ENCODE data around the gene ZNF33A. TPM values are rescaled to one million over a fixed set of nuclear protein-coding genes. Genes with fewer than 3 reads are reported as not detected.
"Not testable (repeated sequence)": the region's sequence is repeated elsewhere in the genome, so short reads cannot be mapped to it uniquely, and the experiment has no call there.

The ZNF33A gene
- total RNA-seq, 1 donor from 2014 or later: 25.7 TPM

DNA sequence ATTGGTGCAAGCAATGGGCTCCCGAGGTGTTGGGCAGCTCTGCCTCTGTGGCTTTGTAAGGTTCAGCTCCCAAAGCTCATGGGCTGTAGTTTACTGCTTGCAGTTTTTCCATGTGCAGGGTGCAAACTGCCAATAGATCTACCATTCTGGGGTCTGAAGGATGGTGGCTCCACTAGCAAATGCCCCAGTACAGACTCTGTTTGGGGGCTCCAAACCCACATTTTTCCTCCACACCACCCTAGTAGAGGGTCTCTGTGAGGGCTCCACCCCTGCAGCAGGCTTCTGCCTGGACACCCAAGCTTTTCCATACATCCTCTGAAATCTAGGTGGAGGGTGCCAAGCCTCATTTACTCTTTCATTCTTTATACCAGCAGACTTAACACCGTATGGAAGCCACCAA is 66.2 kb downstream of the ZNF33A start:
- intact Hi-C loops (cut with DNase I): no loop called here
- TF ChIP-seq, protein P1, sequence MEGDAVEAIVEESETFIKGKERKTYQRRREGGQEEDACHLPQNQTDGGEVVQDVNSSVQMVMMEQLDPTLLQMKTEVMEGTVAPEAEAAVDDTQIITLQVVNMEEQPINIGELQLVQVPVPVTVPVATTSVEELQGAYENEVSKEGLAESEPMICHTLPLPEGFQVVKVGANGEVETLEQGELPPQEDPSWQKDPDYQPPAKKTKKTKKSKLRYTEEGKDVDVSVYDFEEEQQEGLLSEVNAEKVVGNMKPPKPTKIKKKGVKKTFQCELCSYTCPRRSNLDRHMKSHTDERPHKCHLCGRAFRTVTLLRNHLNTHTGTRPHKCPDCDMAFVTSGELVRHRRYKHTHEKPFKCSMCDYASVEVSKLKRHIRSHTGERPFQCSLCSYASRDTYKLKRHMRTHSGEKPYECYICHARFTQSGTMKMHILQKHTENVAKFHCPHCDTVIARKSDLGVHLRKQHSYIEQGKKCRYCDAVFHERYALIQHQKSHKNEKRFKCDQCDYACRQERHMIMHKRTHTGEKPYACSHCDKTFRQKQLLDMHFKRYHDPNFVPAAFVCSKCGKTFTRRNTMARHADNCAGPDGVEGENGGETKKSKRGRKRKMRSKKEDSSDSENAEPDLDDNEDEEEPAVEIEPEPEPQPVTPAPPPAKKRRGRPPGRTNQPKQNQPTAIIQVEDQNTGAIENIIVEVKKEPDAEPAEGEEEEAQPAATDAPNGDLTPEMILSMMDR (IDR thresholded peaks at IDR 0.05): no peak
- Histone ChIP-seq H3K27me3 (no peaks in the 10 kb centered on the region), H3K9me3 (no peaks in the 10 kb centered on the region), H3K4me1 (no peaks in the 10 kb centered on the region), H3K27ac (no peak overlapping the region), H3K4me3 (no peak overlapping the region), H3K36me3 (no peaks in the 10 kb centered on the region)
- no peak for DNase-seq
- no peak for ATAC-seq

DNA sequence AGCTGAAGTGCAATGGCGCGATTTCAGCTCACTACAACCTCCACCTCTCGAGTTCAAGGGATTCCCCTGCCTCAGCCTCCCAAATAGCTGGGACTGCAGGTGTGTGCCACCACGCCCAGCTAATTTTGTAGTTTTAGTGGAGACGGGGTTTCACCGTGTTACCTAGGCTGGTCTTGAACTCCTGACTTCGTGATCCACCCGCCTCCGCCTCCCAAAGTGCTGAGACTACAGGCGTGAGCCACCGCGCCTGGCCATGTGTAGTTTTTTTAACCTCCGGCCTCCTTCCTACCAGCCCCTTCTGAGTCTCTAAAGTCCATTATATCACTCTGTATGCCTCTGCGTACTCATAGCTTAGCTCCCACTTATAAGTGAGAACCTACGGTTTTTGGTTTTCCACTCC is 82.8 kb downstream of the ZNF33A start:
- Histone ChIP-seq H3K27ac (peak overlapping the region; percentile 91), H3K36me3 (peaks cover 23% of the 10 kb centered on the region), H3K4me3 (peak overlapping the region; percentile 78)
- ATAC-seq; H3K27me3 ChIP-seq; H3K9me3 ChIP-seq; DNase-seq; H3K4me1 ChIP-seq; intact Hi-C loops (cut with DNase I): not testable (repeated sequence)

DNA sequence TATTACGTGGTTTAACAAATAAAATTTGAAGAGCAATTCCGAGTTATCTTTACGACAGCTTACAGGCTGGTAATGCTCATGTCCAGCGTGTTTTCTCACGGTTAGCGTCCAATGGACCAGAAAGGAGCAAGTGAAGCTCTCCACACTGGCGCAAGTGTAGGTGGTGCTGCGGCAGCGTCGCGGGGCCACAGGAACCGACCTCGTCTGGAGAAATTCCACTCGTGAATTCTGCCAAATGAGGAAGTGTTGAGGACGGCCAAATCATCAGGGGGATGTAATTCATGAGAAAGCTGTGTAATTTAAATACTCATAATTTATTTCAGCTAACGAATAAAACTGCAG is 83.3 kb downstream of the ZNF33A start:
- Histone ChIP-seq H3K36me3 (peaks cover 23% of the 10 kb centered on the region), H3K27ac (peak overlapping the region; percentile 91), H3K27me3 (no peaks in the 10 kb centered on the region), H3K4me1 (peaks cover 5% of the 10 kb centered on the region), H3K4me3 (peak overlapping the region; percentile 78), H3K9me3 (no peaks in the 10 kb centered on the region)
- DNase-seq (no peak), ATAC-seq (peak; percentile 21)
- intact Hi-C loops (cut with DNase I): no loop called here
- TF ChIP-seq, protein P1 (IDR thresholded peaks at IDR 0.05): no peak

DNA sequence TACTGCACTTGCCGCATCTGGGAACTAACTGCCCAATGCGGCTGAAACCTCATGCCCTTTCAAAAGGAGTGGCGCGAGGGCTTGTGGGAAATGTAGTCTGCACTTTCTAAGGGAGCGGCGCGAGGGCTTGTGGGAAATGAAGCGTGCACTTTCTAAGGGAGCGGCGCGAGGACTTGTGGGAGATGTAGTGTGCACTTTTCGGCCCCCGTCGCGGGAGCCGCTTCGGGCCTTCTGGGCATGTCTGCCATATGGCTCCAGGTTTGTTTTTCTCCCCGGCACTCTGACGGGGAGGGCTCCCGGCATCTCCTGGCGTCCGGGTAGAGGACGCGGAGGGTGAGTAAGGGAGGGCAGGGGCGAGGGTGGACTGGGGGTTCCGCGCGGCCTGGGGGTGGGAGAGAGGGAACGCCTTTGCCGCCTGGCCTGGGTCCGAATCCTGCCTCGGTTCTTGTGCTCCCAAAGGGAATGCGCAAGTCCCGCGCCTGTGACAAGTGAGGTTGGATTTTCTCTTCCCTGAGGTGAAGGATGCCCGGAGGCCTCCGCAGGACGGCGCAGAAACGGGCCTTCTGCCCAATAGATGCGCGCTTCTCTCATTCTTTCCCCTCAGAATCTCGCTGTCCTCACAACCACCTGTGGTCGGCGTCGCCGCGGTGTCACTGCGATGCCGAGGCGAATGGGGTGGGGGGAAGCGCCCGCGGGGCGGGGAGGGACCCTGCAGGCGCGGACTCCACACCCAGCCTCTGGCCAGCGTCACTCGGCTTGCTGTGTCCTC is 83.9 kb downstream of the ZNF33A start, which contains the start of gene ZNF37A:
ZNF37A (plus strand) TSS at position 180 of the 769 bp plus-strand sequence. CDS start 2,281 bp downstream, outside the sequence.
- H3K4me1 ChIP-seq: peaks cover 5% of the 10 kb centered on the region
- peak within 1 kb of the TSS; percentile 91 for H3K27ac ChIP-seq
- TF ChIP-seq, protein P1 (IDR thresholded peaks at IDR 0.05): no peak
- peaks cover 23% of the 10 kb centered on the region for H3K36me3 ChIP-seq
- DNase-seq (peak; percentile 94), ATAC-seq (peak; percentile 98)
- intact Hi-C loops (cut with DNase I): no loop called here
- no peaks in the 10 kb centered on the region for H3K27me3 ChIP-seq
- H3K4me3 ChIP-seq: peak within 1 kb of the TSS; percentile 78
- H3K9me3 ChIP-seq: no peaks in the 10 kb centered on the region

DNA sequence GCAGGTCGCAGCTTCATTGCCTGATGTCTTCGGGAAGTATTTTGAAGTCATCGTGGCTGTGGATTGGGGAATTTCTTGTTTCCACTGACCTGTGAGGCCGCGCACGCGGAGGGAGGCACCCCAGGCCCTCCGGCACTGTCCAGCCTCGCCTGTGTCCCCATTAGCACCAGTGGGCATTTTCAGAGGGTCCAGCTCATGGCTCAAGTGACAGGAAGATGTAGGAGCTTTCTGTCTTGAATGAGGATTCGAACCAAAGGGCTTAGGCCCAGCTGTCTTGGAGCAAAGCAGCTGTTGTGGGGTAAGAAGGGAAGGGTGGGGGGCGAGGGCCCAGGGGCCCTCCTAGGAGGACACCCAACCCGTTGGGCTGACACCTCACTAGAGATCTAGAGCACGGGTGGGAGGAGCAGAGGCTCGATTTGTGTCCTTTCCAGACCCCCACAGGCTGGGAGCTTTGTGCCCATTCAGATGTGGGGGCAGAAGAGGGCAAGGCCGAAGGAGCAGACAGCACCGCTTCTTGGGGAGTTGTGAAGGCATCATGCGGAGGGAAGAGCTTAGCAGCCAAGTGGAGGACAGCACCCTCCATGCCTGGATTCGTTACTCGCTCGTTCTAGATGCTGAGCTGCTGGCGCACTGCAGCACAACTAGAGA is 84.6 kb downstream of the ZNF33A start:
- no peak for ATAC-seq
- H3K36me3 ChIP-seq: peaks cover 23% of the 10 kb centered on the region

DNA sequence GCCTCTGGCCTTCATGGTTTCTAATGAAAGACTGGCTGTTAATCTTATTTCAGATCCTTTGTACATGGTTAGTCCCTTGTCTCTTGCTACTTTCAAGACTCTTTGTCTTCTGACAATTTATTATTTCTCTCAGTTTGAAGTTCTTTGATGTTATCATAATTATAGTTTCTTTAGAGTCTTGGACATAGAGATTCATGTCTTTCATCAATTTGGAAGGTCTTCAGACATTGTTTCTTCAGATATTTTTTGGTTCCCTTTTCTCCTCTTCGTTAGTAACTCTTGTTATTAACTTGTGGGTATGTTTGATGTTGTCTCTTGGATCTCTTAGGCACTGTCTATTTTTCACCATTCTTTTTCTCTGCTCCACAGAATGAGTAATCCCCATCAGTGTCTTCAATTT is 92.4 kb downstream of the ZNF33A start:
- ATAC-seq (no peak), DNase-seq (no peak)
- H3K4me1 ChIP-seq: no peaks in the 10 kb centered on the region
- no peak overlapping the region for H3K27ac ChIP-seq
- H3K4me3 ChIP-seq: no peak overlapping the region
- peaks cover 22% of the 10 kb centered on the region for H3K9me3 ChIP-seq
- TF ChIP-seq, protein P1 (IDR thresholded peaks at IDR 0.05): no peak
- peaks cover 24% of the 10 kb centered on the region for H3K36me3 ChIP-seq
- no peaks in the 10 kb centered on the region for H3K27me3 ChIP-seq
- intact Hi-C loops (cut with DNase I): no loop called here

More for the DNA sequence above, 84.6 kb downstream of the ZNF33A start:
- intact Hi-C loops (cut with DNase I): no loop called here
- Histone ChIP-seq H3K27me3 (no peaks in the 10 kb centered on the region), H3K27ac (peak overlapping the region; percentile 91), H3K4me1 (peaks cover 5% of the 10 kb centered on the region), H3K4me3 (peak overlapping the region; percentile 78), H3K9me3 (no peaks in the 10 kb centered on the region)
- no peak for DNase-seq
- TF ChIP-seq, protein P1 (IDR thresholded peaks at IDR 0.05): no peak

All from upper lobe of right lung (tissue), 1 donor.